KMS-11 (cell line): ENCODE data around the gene MYMX.

Source experiments
- H2AFZ ChIP-seq: fragments of 200-600 bp; sonication (generic); 2 replicates; pipeline ENCODE4 v1.6.1; 2016; ENCODE audit warnings: antibody characterized with exemption, mixed run types, low read depth
- H3K27ac ChIP-seq: fragments of 200-600 bp; sonication (generic); 2 replicates; pipeline ENCODE4 v1.6.1; 2016; ENCODE audit warnings: mild to moderate bottlenecking, mixed run types
- H3K27me3 ChIP-seq: fragments of 200-600 bp; sonication (generic); 2 replicates; pipeline ENCODE4 v1.6.1; 2017; ENCODE audit warnings: mild to moderate bottlenecking, low read depth, mixed run types, moderate library complexity; ENCODE audit not compliant: insufficient read depth
- H3K36me3 ChIP-seq: fragments of 200-600 bp; sonication (generic); 2 replicates; pipeline ENCODE4 v1.6.1; 2017; ENCODE audit warnings: mild to moderate bottlenecking, mixed run types; ENCODE audit not compliant: insufficient read depth
- H3K4me1 ChIP-seq: fragments of 200-600 bp; sonication (generic); 2 replicates; pipeline ENCODE4 v1.6.1; 2016; ENCODE audit warnings: mild to moderate bottlenecking, low read depth, mixed run types; ENCODE audit not compliant: poor library complexity, severe bottlenecking
- H3K4me2 ChIP-seq: fragments of 200-600 bp; sonication (generic); 2 replicates; pipeline ENCODE4 v1.7.0; 2016; ENCODE audit warnings: mild to moderate bottlenecking, mixed run types
- H3K4me3 ChIP-seq: fragments of 200-600 bp; sonication (generic); IDR thresholded peaks from 2 replicates; pipeline ENCODE4 v1.6.1; 2017; ENCODE audit warnings: low read depth, low read length, mixed read lengths; ENCODE audit not compliant: insufficient read depth
- H3K79me2 ChIP-seq: fragments of 200-600 bp; sonication (generic); 2 replicates; pipeline ENCODE4 v1.6.1; 2016; ENCODE audit warnings: low read depth, mixed run types; ENCODE audit not compliant: insufficient read depth
- H3K9ac ChIP-seq: fragments of 200-600 bp; sonication (generic); 2 replicates; pipeline ENCODE4 v1.6.1; 2016; ENCODE audit warnings: mild to moderate bottlenecking, mixed run types
- H4K20me1 ChIP-seq: fragments of 200-600 bp; sonication (generic); 2 replicates; pipeline ENCODE4 v1.6.1; 2016; ENCODE audit warnings: mild to moderate bottlenecking, mixed run types; ENCODE audit not compliant: insufficient read depth
- TF ChIP-seq, protein P1 (sequence below): fragments of 200-600 bp; sonication (generic); conservative IDR thresholded peaks from 2 replicates; pipeline ENCODE4 v1.6.1; 2017; ENCODE audit warnings: low read depth, mild to moderate bottlenecking, antibody characterized with exemption, low read length, moderate library complexity, mixed read lengths

Gene MYMX

GRCh38 chr6:44255871-44256774 is 39.4 kb downstream of the MYMX start:
- Histone ChIP-seq H2AFZ (no peak overlapping the region), H3K9ac (peak overlapping the region; percentile 82; the same call in 1 of the 2 replicates), H3K4me2 (peak overlapping the region; percentile 96), H3K27ac (peak overlapping the region; percentile 66; the same call in 1 of the 2 replicates), H3K79me2 (peaks cover 38% of the 10 kb centered on the region), H3K4me3 (peak overlapping the region; percentile 43), H4K20me1 (peaks cover 27% of the 10 kb centered on the region), H3K36me3 (peaks cover 25% of the 10 kb centered on the region), H3K4me1 (peaks cover 65% of the 10 kb centered on the region), H3K27me3 (no peaks in the 10 kb centered on the region)
- TF ChIP-seq, protein P1, sequence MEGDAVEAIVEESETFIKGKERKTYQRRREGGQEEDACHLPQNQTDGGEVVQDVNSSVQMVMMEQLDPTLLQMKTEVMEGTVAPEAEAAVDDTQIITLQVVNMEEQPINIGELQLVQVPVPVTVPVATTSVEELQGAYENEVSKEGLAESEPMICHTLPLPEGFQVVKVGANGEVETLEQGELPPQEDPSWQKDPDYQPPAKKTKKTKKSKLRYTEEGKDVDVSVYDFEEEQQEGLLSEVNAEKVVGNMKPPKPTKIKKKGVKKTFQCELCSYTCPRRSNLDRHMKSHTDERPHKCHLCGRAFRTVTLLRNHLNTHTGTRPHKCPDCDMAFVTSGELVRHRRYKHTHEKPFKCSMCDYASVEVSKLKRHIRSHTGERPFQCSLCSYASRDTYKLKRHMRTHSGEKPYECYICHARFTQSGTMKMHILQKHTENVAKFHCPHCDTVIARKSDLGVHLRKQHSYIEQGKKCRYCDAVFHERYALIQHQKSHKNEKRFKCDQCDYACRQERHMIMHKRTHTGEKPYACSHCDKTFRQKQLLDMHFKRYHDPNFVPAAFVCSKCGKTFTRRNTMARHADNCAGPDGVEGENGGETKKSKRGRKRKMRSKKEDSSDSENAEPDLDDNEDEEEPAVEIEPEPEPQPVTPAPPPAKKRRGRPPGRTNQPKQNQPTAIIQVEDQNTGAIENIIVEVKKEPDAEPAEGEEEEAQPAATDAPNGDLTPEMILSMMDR = no peak

- Histone ChIP-seq H3K4me3 (peak overlapping the region; percentile 43), H3K4me2 (peak overlapping the region; percentile 96), H3K36me3 (peaks cover 20% of the 10 kb centered on the region), H3K79me2 (peaks cover 38% of the 10 kb centered on the region), H3K9ac (peak overlapping the region; percentile 82), H4K20me1 (peaks cover 21% of the 10 kb centered on the region), H2AFZ (peak overlapping the region; percentile 69; the same call in 1 of the 2 replicates), H3K27ac (peak overlapping the region; percentile 66; the same call in 1 of the 2 replicates), H3K27me3 (no peaks in the 10 kb centered on the region), H3K4me1 (peaks cover 67% of the 10 kb centered on the region)
- TF ChIP-seq, protein P1 = no peak
Measured at GRCh38 chr6:44256775-44257024, 40.0 kb downstream of the MYMX start.

DNA sequence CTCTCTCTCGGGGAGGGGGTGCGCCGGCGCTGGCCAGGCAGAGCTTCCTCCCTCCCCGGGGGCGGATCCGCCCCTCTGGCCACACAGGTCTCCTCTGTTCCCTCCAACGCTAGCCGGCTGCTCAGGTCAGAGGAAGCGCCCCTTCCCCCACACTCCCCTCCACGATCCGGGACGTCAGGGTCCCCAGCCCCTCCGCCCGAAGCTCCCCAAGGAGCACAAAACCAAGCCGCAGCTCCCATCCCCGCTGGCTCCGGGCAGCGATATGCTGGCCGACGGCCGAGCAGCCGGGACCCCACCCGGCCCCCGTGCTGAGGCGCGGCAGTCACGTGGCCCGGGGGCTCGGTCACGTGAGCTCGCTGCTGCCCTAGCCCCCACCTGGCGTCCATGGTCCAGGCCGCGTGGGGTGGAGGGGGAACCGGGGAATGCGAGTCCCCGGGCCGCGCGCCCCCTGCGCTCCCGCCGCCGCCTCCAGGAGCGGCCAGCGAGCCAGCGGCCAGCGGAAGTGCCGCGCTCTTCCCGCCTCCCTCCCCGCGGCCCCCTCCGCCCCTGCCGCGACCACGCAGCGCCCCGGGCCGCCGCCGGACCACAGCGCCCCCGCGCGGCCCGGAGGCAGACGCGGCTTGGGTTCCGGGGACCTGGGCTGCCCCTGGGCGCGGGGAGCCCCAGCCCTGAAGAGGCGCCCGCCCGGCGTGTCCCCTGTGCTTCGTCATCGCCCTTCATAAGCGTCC is 40.5 kb downstream of the MYMX start, which contains the start of gene SLC35B2:
TSS of gene SLC35B2 (minus strand) at position 504 of the 728 bp plus-strand sequence. CDS start at position 386, 118 bp downstream.
- H3K27ac ChIP-seq = peak within 1 kb of the TSS; percentile 66
- H3K4me3 ChIP-seq = peak within 1 kb of the TSS; percentile 43
- peaks cover 15% of the 10 kb centered on the region for H3K36me3 ChIP-seq
- peaks cover 39% of the 10 kb centered on the region for H3K79me2 ChIP-seq
- TF ChIP-seq, protein P1 = peak; percentile 39
- peak within 1 kb of the TSS; percentile 82 for H3K9ac ChIP-seq
- peak within 1 kb of the TSS; percentile 69; the same call in 1 of the 2 replicates for H2AFZ ChIP-seq
- peaks cover 17% of the 10 kb centered on the region for H4K20me1 ChIP-seq
- peak within 1 kb of the TSS; percentile 96 for H3K4me2 ChIP-seq
- peaks cover 67% of the 10 kb centered on the region for H3K4me1 ChIP-seq
- no peaks in the 10 kb centered on the region for H3K27me3 ChIP-seq

GRCh38 chr6:44257753-44258324 is 41.1 kb downstream of the MYMX start:
- Histone ChIP-seq H3K36me3 (peaks cover 11% of the 10 kb centered on the region), H3K27me3 (no peaks in the 10 kb centered on the region), H3K27ac (peak overlapping the region; percentile 66; the same call in 1 of the 2 replicates), H2AFZ (0 out of 2 replicates have a peak overlapping the region, but pooled peaks have one; percentile 69), H3K79me2 (peaks cover 40% of the 10 kb centered on the region), H3K4me3 (no peak overlapping the region), H4K20me1 (peaks cover 12% of the 10 kb centered on the region; the same call in 1 of the 2 replicates), H3K9ac (peak overlapping the region; percentile 82; the same call in 1 of the 2 replicates), H3K4me2 (peak overlapping the region; percentile 21; the same call in 1 of the 2 replicates), H3K4me1 (peaks cover 67% of the 10 kb centered on the region)
- TF ChIP-seq, protein P1 = no peak; the same call in 1 of the 2 replicates
